Stomach (tissue), 4 donors: ENCODE measurements around the gene CCDC183.
"Not testable (repeated sequence)": the region's sequence is repeated elsewhere in the genome, so short reads cannot be mapped to it uniquely, and the experiment has no call there.

Experiments
- CTCF ChIP-seq, 7 experiments: fragments of 450-650 bp in 4 of 7; fragments of 200-600 bp in 3 of 7; sonication (generic) in 3 of 7; IDR thresholded peaks; one replicate each; pipeline ENCODE4 v1.5.1; 2016 to 2019; ENCODE audit warnings: antibody characterized with exemption in 7 of 7, control low read depth in 2 of 7, mild to moderate bottlenecking in 1 of 7
- EP300 ChIP-seq: sonication (generic); formaldehyde crosslinking; IDR thresholded peaks from one replicate; pipeline ENCODE4 v1.6.1; 2017; ENCODE audit warnings: antibody characterized with exemption
- POLR2A ChIP-seq, 4 donors: fragments of 450-650 bp; IDR thresholded peaks; one replicate each; pipeline ENCODE4 v1.6.1; 2016; ENCODE audit warnings: antibody characterized with exemption in 4 of 4, control low read depth in 2 of 4, mild to moderate bottlenecking in 1 of 4, moderate library complexity in 1 of 4

- not testable (repeated sequence) for TF ChIP-seq CTCF (IDR thresholded peaks at IDR 0.05); POLR2A (IDR thresholded peaks at IDR 0.05); EP300
Observed at GRCh38 chr9:136765745-136766409, 30.3 kb upstream of the CCDC183 start.
